Peyer's patch (tissue), 4 donors: ENCODE results near the gene ADCY3.

Source experiments
- CTCF ChIP-seq, 6 experiments: fragments of 450-650 bp in 4 of 6; fragments of 200-600 bp in 2 of 6; sonication (generic) in 1 of 6; IDR thresholded peaks; one replicate each; pipeline ENCODE4 v1.5.1; 2017 to 2019; ENCODE audit warnings: antibody characterized with exemption in 6 of 6, mild to moderate bottlenecking in 3 of 6, moderate library complexity in 1 of 6
- POLR2A ChIP-seq, 2 donors: fragments of 450-650 bp; IDR thresholded peaks; one replicate each; pipeline ENCODE4 v1.5.1; 2017; ENCODE audit warnings: antibody characterized with exemption in 2 of 2, mild to moderate bottlenecking in 2 of 2, moderate library complexity in 2 of 2

- TF ChIP-seq POLR2A (IDR thresholded peaks at IDR 0.05) (no peak), CTCF (IDR thresholded peaks at IDR 0.05) (no peak)
Measured at GRCh38 chr2:24873619-24874018, 46.4 kb downstream of the ADCY3 start.
